ENCODE results near the gene PIEZO2.

GRCh38 chr18:10979411-10979810 lies 170.0 kb downstream of the PIEZO2 start:
- TF ChIP-seq, protein P1, sequence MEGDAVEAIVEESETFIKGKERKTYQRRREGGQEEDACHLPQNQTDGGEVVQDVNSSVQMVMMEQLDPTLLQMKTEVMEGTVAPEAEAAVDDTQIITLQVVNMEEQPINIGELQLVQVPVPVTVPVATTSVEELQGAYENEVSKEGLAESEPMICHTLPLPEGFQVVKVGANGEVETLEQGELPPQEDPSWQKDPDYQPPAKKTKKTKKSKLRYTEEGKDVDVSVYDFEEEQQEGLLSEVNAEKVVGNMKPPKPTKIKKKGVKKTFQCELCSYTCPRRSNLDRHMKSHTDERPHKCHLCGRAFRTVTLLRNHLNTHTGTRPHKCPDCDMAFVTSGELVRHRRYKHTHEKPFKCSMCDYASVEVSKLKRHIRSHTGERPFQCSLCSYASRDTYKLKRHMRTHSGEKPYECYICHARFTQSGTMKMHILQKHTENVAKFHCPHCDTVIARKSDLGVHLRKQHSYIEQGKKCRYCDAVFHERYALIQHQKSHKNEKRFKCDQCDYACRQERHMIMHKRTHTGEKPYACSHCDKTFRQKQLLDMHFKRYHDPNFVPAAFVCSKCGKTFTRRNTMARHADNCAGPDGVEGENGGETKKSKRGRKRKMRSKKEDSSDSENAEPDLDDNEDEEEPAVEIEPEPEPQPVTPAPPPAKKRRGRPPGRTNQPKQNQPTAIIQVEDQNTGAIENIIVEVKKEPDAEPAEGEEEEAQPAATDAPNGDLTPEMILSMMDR (IDR thresholded peaks at IDR 0.05) = no peak
- TF ChIP-seq ZFX (IDR thresholded peaks at IDR 0.05; ENCODE audit: borderline replicate concordance) = no peak
